GM06990 (cell line): Measurements from ENCODE around the gene NELFA.

Experiments used
- DNase-seq: peaks from one replicate; pipeline ENCODE4 v3.0.0-alpha.2; 2011; ENCODE audit not compliant: insufficient read length; ENCODE audit errors: extremely low read depth
- H3K27me3 ChIP-seq: replicated peaks from 2 replicates; pipeline ENCODE4 v1.6.0; 2011; ENCODE audit warnings: low read length; ENCODE audit not compliant: control insufficient read depth, insufficient read depth
- H3K36me3 ChIP-seq: 2 replicates; pipeline ENCODE4 v1.5.1; 2011; ENCODE audit warnings: low read length; ENCODE audit not compliant: control insufficient read depth, insufficient read depth
- H3K4me3 ChIP-seq: replicated peaks from 2 replicates; pipeline ENCODE4 v1.5.1; 2011; ENCODE audit warnings: low read depth, mild to moderate bottlenecking, control low read depth, low read length
- CTCF ChIP-seq: IDR thresholded peaks from 2 replicates; pipeline ENCODE4 v1.5.1; 2011; ENCODE audit warnings: low read length, control low read depth, mild to moderate bottlenecking, inconsistent platforms; ENCODE audit not compliant: insufficient read depth, poor library complexity, severe bottlenecking

Gene NELFA

GRCh38 chr4:1938027-1938426 is 70.7 kb downstream of the NELFA start:
- Histone ChIP-seq H3K36me3 (peaks cover 22% of the 10 kb centered on the region), H3K4me3 (no peak overlapping the region), H3K27me3 (no peaks in the 10 kb centered on the region)
- DNase-seq, result no peak
- TF ChIP-seq CTCF, result no peak

- peaks cover 26% of the 10 kb centered on the region for H3K36me3 ChIP-seq
- H3K27me3 ChIP-seq, result no peaks in the 10 kb centered on the region
- TF ChIP-seq CTCF, result no peak
- DNase-seq, result no peak
- no peak overlapping the region for H3K4me3 ChIP-seq
Measured at GRCh38 chr4:1937550-1937949, 71.2 kb downstream of the NELFA start.

GRCh38 chr4:1933700-1934099 is 75.1 kb downstream of the NELFA start:
- no peak for TF ChIP-seq CTCF
- DNase-seq, result no peak
- Histone ChIP-seq H3K4me3 (no peak overlapping the region), H3K27me3 (no peaks in the 10 kb centered on the region), H3K36me3 (peaks cover 33% of the 10 kb centered on the region)

- Histone ChIP-seq H3K4me3 (no peak overlapping the region), H3K27me3 (no peaks in the 10 kb centered on the region), H3K36me3 (peaks cover 31% of the 10 kb centered on the region)
- no peak for TF ChIP-seq CTCF
- DNase-seq, result no peak
Measured at GRCh38 chr4:1932736-1933135, 76.0 kb downstream of the NELFA start.
